GM12872 (cell line): ENCODE results near the gene CYTH4.

Experiments
- CTCF ChIP-seq: IDR thresholded peaks from 3 replicates; pipeline ENCODE4 v1.5.1; 2011; ENCODE audit warnings: low read depth, mild to moderate bottlenecking, low read length, moderate library complexity; ENCODE audit not compliant: insufficient read depth

CYTH4 gene

GRCh38 chr22:37357446-37358075, 75.3 kb downstream of the CYTH4 start:
- TF ChIP-seq CTCF = no peak

- no peak for TF ChIP-seq CTCF
These were observed 76.1 kb downstream of the CYTH4 start for GRCh38 chr22:37358386-37358785.

GRCh38 chr22:37358917-37359316, 76.6 kb downstream of the CYTH4 start:
- TF ChIP-seq CTCF = no peak

- no peak for TF ChIP-seq CTCF
These were observed 80.3 kb downstream of the CYTH4 start for GRCh38 chr22:37362621-37363020.

- TF ChIP-seq CTCF = no peak
These were observed 81.1 kb downstream of the CYTH4 start for GRCh38 chr22:37363261-37363992.
